OCI-LY7 (cell line): Measurements from ENCODE around the gene SENP1.

Experiments used
- CTCF ChIP-seq: fragments of 200-600 bp; sonication (generic); conservative IDR thresholded peaks from 2 replicates; pipeline ENCODE4 v1.5.1; 2014; ENCODE audit warnings: mild to moderate bottlenecking, antibody characterized with exemption, low read length, moderate library complexity, mixed read lengths
- EZH2phosphoT487 ChIP-seq: fragments of 200-600 bp; sonication (generic); IDR thresholded peaks from 2 replicates; pipeline ENCODE4 v1.6.1; 2018; ENCODE audit warnings: low read depth, borderline replicate concordance, mild to moderate bottlenecking, mixed run types, antibody characterized with exemption, low read length, moderate library complexity, mixed read lengths

- no peak for TF ChIP-seq CTCF
- TF ChIP-seq EZH2phosphoT487 = no peak
Observed at GRCh38 chr12:48123169-48123568, 17.3 kb upstream of the SENP1 start.
